Vagina (tissue), 2 donors: ENCODE measurements around the gene TMPRSS5.

Experiments used
- POLR2A ChIP-seq, 2 donors: fragments of 450-650 bp; IDR thresholded peaks; one replicate each; pipeline ENCODE4 v1.6.1; 2017; ENCODE audit warnings: antibody characterized with exemption in 2 of 2, mild to moderate bottlenecking in 2 of 2, moderate library complexity in 2 of 2
- POLR2AphosphoS5 ChIP-seq, 2 donors: sonication (generic); formaldehyde crosslinking; IDR thresholded peaks; one replicate each; pipeline ENCODE4 v1.9.0; 2017; ENCODE audit warnings: antibody characterized with exemption in 2 of 2, mild to moderate bottlenecking in 2 of 2, low read depth in 1 of 2; ENCODE audit not compliant: insufficient read depth in 1 of 2
- TF ChIP-seq, protein P1 (sequence below), 3 experiments: fragments of 450-650 bp in 2 of 3; fragments of 200-600 bp in 1 of 3; sonication (generic) in 1 of 3; IDR thresholded peaks; one replicate each; pipeline ENCODE4 v1.5.1; 2017 to 2019; ENCODE audit warnings: antibody characterized with exemption in 3 of 3, mild to moderate bottlenecking in 2 of 3, moderate library complexity in 2 of 3

GRCh38 chr11:113694390-113694789, 11.7 kb downstream of the TMPRSS5 start:
- TF ChIP-seq, protein P1, sequence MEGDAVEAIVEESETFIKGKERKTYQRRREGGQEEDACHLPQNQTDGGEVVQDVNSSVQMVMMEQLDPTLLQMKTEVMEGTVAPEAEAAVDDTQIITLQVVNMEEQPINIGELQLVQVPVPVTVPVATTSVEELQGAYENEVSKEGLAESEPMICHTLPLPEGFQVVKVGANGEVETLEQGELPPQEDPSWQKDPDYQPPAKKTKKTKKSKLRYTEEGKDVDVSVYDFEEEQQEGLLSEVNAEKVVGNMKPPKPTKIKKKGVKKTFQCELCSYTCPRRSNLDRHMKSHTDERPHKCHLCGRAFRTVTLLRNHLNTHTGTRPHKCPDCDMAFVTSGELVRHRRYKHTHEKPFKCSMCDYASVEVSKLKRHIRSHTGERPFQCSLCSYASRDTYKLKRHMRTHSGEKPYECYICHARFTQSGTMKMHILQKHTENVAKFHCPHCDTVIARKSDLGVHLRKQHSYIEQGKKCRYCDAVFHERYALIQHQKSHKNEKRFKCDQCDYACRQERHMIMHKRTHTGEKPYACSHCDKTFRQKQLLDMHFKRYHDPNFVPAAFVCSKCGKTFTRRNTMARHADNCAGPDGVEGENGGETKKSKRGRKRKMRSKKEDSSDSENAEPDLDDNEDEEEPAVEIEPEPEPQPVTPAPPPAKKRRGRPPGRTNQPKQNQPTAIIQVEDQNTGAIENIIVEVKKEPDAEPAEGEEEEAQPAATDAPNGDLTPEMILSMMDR (IDR thresholded peaks at IDR 0.05), result no peak
- TF ChIP-seq POLR2A (IDR thresholded peaks at IDR 0.05), result no peak
- no peak for TF ChIP-seq POLR2AphosphoS5 (IDR thresholded peaks at IDR 0.05; ENCODE audit: insufficient read depth in 1 of 2, low read depth in 1 of 2)
